Occipital lobe (tissue), 2 donors: ENCODE measurements around the gene SCNN1B. TPM values are rescaled to one million over a fixed set of nuclear protein-coding genes. Genes with fewer than 3 reads are reported as not detected.
"Not testable (repeated sequence)": the region's sequence is repeated elsewhere in the genome, so short reads cannot be mapped to it uniquely, and the experiment has no call there.

ENCODE experiments used
- DNase-seq: peaks from one replicate; lab custom pipeline; 2025; lab: John Stamatoyannopoulos, UW
- total RNA-seq: library from RNA; depleted of rRNA; stranded (reverse); fragments of >200 nt; gene quantifications from one replicate; pipeline ENCODE4 v1.2.3, GENCODE V29; 2014

Gene SCNN1B
- total RNA-seq, 1 donor from 2014 or later, result not detected

DNA sequence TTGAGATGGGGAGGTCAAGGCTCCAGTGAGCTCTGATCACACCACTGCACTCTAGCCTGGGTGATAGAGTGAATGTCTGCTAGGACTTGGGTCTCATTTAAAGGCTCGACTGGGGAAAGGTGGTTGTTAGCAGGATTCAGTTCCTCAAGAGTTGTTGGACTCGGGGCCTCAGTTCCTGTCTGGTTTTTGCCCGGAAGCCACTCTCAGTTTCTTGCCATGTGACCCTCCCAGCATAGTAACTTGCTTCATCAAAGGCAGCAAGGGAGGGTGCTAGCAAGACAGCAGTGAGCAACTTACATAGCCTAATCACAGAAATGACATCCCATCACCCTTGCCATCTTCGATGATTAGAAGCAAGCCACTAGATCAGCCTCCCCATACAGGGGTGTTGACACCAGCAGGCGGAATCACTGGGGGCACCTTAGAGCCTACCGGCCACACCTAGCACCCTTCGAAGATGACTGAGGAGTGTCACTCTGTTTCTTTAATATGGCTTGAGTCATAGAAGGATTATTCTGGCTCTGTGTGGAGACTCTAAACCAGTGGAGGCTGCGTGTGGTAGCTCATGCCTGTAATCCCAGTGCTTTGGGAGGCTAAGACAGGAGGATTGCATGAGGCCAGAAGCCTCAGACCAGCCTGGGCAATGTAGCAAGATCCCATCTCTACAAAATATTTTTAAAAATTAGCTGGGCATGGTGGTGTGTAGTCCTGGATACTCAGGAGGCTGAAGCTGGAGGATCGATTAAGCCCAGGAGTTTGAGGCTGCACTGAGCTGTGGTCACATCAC, 13.2 kb upstream of the SCNN1B start:
- DNase-seq, result no peak

DNA sequence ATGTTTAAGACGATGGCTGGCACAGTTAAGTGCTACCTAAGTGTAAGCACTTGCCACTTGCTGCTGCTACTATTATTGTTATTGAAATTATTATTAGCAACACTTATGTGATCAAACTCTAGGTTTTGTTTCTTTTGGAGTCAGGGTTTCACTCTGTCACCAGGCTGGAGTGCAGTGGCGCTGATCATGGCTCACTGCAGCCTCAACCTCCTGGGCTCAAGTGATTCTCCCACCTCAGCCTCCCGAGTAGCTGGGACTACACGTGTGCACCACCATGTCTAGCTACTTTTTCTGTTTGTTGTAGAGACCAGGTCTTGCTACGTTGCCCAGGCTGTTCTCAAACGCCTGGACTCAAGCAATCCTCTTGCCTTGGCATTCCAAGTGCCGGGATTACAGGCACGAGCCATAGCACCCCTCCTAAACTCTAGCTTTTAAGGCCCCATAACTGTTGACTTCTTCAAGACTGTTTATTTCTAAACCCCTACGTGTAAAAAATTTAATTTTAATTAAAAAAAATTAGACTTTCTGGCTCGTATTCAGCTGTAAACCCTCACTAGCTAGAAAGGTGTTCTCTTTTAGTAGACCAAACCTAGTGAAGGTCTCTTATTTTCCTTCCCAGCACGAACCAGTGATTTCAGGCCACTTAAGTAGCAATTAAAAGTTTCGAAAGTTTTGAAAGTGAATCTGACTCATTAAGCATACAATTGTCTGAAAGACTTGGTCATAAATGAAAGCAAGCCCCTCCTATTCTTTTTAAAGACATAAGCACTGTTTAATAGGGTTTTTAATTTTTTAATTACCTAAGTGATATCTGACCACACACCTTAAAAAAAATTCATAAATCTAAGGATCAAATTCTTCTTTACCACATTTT, 11.7 kb upstream of the SCNN1B start:
- DNase-seq, result no peak

DNA sequence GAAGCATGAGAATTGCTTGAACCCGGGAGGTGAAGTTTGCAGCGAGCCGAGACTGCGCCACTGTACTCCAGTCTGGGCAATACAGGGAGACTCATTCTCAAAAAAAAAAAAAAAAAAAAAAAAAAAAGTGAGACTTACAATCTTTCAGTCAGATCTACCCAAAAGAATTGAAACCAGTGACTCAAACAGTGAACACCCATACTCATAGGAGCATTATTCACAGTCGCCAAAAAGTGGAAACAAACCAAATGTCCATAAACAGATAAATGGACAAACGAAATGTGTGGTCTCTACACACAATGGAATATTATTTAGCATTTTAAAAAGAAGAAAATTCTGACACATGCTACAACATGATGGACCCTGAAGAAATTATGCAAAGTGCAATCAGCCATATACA, 9.1 kb upstream of the SCNN1B start:
- DNase-seq, result no peak

DNA sequence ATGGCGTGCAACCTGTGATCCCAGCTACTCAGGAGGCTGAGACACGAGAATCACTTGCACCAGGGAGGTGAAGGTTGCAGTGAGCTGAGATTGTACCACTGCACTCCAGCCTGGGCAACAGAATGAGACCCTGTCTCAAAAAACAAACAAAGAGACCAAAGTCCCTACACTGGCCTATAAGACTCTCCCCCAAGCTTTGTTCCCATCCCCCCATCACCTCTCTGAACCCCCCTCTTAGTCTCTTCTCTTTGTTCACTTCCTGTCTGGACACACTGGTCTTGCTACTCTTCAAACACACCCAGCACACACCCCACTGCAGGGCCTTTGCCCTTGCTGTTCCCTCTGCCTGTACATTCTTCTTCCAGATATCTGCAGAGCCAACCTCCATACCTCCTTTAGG, 7.8 kb upstream of the SCNN1B start:
- no peak for DNase-seq

DNA sequence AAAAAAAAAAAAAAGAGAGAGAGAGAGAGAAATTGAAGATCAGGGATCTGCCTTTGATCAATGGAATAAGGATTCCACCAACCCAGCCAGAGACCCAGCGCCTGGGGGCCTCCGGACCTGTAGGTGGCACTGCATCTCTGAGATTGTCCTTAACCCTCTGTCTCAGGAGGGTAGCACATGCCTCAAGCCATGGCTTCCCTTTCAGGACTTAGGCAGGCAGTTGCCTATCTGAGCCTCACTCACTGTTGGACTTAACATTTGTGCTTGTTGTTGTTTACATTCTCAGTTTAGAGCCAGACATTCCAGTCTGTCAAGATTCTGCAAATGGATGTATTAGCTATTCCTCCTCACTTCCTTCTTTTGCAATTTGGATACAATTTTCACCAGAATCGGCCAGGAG, 5.1 kb upstream of the SCNN1B start:
- no peak for DNase-seq

DNA sequence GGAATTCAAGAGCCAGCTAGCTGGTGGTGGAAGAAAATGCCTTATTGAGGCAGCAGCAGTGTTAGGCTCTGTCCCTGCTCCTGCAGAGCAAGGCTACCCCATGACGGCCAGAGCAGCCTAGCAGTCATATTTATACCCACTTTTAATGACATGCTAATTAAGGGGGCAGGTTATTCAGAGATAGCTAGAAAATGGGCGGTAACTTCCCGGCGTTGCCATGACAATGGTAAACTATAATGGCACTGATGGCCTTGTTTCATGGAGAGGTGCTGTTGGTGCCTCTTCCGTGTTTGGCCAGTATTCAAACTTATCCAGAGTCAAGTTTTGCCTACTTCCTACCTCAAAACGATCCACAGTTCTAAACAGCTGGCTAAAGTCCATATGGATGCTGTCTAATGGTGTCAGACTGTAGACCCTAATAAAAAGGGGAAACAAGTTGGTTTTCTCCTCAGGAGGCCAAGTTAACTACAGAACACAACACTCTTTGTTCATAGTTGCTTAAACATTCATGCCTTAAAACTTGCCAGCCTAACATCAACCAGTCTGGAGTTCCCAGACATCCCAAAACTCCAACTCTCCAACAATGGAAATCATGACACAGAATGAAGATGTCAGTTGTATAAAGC, 3.7 kb upstream of the SCNN1B start:
- DNase-seq, result no peak

DNA sequence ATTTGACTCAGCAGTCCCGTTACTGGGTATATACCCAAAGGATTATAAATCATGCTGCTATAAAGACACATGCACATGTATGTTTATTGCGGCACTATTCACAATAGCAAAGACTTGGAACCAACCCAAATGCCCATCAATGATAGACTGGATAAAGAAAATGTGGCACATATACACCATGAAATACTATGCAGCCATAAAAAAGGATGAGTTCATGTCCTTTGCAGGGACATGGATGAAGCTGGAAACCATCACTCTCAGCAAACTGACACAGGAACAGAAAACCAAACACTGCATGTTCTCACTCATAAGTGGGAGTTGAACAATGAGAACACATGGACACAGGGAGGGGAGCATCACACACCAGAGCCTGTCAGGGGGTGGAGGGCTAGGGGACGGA, 2.3 kb upstream of the SCNN1B start:
- DNase-seq, result not testable (repeated sequence)

DNA sequence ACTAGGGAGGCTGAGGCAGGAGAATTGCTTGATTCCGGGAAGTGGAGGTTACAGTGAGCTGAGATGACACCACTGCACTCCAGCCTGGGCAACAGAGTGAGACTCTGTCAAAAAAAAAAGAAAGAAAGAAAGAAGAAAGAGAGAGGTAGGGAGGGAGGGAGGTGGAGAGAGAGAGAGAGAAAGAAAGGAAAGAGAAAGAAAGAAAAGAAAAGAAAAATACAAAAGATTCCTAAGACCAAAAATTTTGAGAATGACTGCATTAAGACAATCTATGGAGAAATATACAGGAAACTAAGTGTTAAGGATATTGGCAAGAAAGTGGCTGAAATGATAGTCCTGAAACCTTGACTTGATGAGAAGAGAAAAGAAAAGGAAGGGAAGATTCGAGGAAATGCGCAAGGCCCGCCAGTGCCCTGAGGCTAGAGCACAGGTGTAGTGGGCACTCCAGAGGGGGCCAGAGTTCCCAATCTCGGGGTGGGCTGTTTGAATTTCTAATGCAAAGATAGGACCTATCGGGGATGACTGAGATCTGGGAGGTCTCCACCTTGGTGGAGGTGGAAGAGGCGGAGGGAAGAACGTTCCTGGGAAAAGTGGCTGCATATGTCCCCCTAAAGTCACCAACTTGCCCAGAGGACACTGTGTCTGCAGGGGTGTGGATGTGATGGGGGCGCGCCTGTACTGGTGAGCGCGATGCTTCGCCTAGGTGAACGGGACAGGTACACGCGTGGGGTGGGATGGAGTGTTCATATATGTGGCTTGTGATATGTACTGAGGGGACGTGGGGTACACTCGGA, 654 bp upstream of the SCNN1B start:
- no peak for DNase-seq

DNA sequence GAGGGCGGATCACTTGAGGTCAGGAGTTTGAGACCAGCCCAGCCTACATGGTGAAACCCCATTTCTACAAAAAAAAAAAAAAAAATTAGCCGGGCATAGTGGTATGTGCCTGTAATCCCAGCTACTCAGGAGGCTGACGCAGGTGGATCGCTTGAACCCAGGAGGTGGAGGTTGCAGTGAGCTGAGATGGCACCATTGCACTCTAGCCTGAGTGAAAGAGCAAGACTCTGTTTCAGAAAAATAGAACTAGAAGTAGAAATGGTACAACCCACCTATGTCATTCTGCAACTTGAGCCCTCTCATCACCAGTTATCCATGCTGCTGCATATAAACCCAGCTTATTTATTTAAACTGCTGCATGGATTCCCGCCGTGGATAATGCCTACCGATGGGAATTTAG, 1.6 kb downstream of the SCNN1B start:
- DNase-seq, result no peak

DNA sequence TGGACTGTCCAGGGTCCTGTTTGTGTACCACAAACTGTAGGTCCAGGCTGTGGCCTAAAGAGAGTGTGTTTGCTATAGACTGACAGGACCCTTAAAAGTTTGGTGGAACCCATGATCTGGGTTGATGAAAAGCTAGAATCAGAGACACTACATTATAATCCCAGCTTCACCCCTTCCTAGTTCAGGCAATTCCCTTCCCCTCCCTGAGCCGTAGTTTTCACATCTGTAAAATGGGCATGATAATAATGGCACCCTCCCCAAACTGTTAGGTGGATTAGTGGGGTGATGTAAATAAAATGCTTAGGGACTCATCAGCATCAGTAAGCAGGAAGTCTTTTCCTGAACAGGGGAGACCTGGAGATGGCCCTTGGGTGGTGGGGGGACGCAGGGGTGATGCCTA, 2.5 kb downstream of the SCNN1B start:
- no peak for DNase-seq

DNA sequence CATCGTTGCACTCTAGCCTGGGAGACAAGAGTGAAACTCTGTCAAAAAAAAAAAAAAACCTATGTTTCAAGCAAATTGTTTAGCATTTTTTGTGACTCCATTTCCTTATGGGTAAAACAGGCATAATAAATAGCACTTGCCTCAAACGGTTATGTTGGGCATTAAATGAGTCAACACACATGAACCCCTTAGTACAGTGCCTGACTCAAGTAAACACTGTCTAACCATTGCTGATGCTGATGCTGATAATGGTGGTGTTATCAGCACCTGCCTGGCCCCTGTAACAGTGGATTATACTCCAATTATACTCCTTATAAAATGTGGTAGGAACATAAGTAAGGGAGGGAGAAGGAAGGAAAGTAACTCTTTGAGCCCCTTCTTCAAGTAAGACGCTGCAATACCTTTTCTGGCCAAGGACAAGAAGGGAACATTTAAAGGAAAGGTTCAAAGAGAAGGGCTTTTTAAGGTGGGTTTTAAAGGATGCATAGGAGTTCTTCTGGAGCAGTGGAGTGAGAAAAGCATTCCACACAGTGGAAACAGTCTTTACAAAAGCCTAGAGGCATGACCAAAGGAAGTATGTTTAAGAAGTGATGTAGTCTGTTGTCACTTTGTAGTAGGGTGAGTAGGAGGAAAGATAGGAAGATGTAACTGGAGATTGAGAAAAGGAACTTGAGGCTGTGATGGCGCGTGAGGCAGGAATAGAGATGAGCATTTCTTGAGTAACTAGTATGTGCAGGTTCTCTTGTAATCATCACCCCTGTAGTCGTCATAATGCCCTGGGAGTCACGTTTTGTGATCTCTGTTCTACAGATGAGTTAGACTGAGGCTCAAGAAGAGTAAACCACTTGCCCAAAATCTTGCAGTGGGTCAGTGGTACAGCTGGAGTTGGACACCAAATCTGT, 4.3 kb downstream of the SCNN1B start:
- no peak for DNase-seq

DNA sequence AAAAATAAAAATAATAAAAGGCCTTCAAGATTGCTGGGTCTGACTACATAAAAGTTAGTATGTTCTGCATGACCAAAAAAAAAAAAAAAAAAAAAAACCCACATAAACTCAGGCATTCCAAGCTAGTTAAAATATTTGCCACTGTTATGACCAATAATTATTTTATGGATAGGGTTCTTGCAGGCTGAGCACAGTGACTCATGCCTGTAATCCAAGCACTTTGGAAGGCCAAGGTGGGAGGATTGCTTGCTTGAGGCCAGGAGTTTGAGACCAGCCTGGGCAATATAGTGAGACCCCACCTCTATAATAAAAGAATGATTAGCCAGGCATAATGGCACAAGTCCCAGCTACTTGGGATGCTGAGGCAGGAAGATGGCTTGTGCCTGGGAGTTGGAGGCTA, 8.1 kb downstream of the SCNN1B start:
- no peak for DNase-seq

DNA sequence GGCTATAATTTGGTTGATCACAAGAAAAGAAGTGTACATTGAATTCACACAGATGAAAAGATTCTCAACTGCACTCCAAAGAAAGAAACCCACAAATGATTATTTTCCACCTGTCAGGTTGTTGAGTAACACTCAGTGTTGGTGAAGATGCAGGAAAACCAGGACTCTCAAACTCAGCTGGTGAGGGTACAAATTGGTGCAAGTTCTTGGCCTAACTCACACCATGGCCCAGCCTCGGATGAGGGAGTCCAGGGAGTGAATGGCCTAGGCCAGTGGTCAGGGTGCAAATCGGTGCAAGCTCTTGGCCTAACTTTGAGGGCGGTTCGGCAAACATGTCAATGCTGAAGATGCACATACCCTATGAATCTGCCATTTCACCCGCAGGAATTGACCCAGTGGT, 8.6 kb downstream of the SCNN1B start:
- no peak for DNase-seq

DNA sequence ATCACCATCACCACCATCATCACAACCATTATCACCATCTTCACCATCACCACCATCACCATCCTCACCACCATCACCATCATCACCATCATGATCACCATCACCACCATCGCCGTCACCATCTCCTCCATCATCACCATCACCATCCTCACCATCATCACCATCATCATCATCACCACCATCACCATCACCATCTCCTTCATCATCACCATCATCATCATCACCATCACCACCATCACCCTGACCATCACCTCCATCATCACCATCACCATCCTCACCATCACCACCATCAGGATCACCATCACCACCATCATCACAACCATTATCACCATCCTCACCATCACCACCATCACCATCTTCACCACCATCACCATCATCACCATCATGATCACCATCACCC, 14.1 kb downstream of the SCNN1B start:
- no peak for DNase-seq

DNA sequence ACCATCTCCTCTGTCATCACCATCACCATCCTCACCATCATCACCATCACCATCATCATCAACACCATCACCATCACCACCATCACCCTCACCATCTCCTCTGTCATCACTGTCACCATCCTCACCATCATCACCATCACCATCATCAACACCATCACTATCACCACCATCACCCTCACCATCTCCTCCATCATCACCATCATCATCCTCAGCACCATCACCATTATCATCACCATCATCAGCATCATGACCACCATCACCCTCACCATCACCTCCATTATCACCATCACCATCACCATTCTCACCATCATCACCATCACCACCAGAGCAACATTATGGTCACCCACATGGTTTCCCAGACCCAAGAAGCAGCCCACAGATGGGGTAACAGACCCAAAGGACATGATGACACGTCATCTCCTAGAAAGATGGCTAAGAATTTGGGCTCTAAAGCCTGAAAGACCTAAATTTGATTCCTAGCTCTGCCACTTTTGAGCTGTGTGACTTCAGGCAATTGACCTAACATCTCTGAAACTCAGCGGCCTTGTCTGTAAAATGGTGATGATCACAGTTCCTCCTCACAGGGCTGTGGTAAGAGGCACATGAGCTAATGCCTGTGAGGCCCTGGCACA, 14.6 kb downstream of the SCNN1B start:
- no peak for DNase-seq

DNA sequence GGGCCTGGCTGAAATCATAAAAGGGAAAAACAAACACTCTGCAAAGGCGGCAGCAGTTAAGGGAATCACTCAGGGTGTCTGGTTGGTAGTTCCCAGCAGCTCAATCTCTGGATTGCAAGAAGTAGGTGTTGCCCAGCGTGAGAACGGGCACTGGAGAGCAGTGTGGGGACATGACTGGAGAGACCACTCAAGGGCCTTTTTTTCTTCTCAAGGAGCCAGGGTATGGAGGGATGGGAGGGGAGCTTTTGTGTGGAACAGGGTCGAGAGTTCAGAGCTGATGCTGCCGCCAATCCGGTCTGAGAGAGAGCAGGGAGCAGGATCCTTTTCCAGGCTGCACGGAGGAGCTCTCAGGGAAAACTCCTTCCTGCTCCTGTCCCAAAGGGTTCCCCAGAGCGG, 15.2 kb downstream of the SCNN1B start:
- no peak for DNase-seq

DNA sequence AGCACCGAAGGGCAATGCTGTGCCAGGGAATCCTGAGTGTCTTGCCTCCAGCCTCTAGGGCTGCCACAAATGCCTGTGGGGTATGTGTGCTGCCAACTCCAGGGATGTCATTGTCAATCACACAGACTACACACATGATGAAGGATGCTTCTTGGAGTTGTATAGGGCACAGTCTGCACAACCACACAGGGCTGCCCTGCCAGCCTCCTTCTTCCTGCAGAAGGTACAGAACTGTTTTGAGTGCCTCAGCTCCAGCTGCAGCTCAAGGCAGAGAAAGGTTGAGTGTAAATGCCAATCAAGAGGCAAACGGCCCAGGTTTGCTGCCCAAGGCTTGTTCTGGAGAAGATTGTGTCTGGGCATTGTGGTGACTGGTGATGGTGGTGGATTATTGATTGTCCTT, 15.6 kb downstream of the SCNN1B start:
- DNase-seq, result no peak

DNA sequence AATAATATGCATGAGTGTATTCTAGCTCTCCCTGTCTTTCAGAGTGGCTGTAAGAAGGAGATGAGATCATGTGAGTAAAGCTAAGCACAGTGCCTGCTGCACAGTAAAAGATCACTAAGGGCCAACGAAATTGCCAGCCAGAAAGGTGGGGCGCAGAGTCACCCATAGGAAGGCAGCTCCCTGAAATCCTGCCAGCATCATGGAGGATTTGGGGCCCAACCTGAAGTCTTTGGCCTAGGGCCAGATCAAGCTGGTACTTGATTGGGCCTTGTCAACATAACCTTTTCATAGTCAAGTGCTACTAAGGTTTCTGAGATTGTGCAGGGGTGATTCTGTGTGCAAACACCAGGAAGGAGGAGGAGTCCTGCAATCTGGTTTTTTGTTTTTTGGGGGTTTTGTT, 16.5 kb downstream of the SCNN1B start:
- DNase-seq, result no peak

DNA sequence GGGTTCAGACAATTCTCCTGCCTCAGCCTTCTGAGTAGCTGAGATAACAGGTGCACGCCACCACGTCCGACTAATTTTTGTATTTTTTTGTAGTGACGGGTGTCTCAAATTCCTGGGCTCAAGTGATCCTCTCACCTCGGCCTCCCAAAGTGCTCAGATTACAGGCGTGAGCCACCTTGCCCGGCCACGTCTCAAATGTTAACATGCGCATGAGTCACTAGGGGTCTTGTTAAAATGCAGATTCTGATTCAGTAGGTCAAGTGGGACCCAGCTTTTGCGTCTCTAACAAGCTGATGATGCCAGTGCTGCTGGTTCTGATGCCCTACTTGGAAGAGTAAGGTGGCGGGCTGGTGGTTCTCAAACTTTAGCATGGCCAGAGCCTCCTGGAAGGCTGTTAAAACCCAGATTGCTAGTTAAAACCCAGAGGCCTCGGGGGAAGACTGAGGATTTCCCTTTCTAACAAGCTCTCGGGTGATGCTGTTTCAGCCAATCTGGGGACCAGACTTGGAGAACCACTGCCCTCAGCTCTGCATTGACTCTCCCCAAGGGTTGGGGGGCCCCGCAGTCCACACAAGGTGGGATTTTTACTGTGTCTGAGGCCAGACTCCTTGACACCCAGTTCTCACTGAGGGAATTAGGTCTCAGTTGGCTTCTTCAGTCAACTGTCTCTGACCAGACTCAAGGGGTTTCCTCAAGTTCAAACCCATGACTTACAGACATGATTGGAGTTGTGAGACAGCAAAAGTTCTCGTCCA, 17.9 kb downstream of the SCNN1B start:
- DNase-seq, result no peak
